DMS79 treated with DMSO at 0.1 percent for 48 hours (cell line): Measurements from ENCODE around the gene GPRIN2.
"Not testable (repeated sequence)": the region's sequence is repeated elsewhere in the genome, so short reads cannot be mapped to it uniquely, and the experiment has no call there.

Experiments
- DNase-seq: peaks from one replicate; lab custom pipeline; 2025; lab: John Stamatoyannopoulos, UW

GPRIN2 gene

GRCh38 chr10:46567151-46567550 lies 10.7 kb upstream of the GPRIN2 start:
- not testable (repeated sequence) for DNase-seq

GRCh38 chr10:46565591-46566332 lies 9.3 kb upstream of the GPRIN2 start:
- DNase-seq: peak; percentile 8

- no peak for DNase-seq
These were observed 4.5 kb upstream of the GPRIN2 start for GRCh38 chr10:46560952-46561351.

GRCh38 chr10:46560381-46560780 lies 3.9 kb upstream of the GPRIN2 start:
- no peak for DNase-seq

GRCh38 chr10:46559231-46559671 lies 2.8 kb upstream of the GPRIN2 start:
- no peak for DNase-seq

GRCh38 chr10:46558392-46559185 lies 2.1 kb upstream of the GPRIN2 start:
- DNase-seq: no peak

GRCh38 chr10:46558122-46558391 lies 1.6 kb upstream of the GPRIN2 start:
- DNase-seq: no peak

- peak; percentile 5 for DNase-seq
These were observed 1.1 kb upstream of the GPRIN2 start for GRCh38 chr10:46557319-46558121.

- DNase-seq: peak; percentile 50
These were observed 544 bp downstream of the GPRIN2 start for GRCh38 chr10:46555713-46556514.

- DNase-seq: no peak
These were observed 1.1 kb downstream of the GPRIN2 start for GRCh38 chr10:46555366-46555712.

- no peak for DNase-seq
These were observed 2.2 kb downstream of the GPRIN2 start for GRCh38 chr10:46554166-46554781.

GRCh38 chr10:46553238-46554049 lies 3.0 kb downstream of the GPRIN2 start:
- DNase-seq: no peak

GRCh38 chr10:46552526-46553237 lies 3.8 kb downstream of the GPRIN2 start:
- DNase-seq: no peak

- DNase-seq: no peak
These were observed 4.5 kb downstream of the GPRIN2 start for GRCh38 chr10:46551701-46552525.

GRCh38 chr10:46550795-46551700 lies 5.4 kb downstream of the GPRIN2 start:
- DNase-seq: no peak

GRCh38 chr10:46550076-46550790 lies 6.2 kb downstream of the GPRIN2 start:
- DNase-seq: no peak
